GM18907 (cell line): ENCODE results near the gene ZBTB46.
"Not testable (repeated sequence)": the region's sequence is repeated elsewhere in the genome, so short reads cannot be mapped to it uniquely, and the experiment has no call there.

Experiments used
- ATAC-seq: cut with Tn5 transposase; IDR thresholded peaks from one replicate; pipeline ENCODE4 v1.9.1; 2021; ENCODE audit warnings: mild to moderate bottlenecking, moderate library complexity; ENCODE audit not compliant: unreplicated experiment

Gene ZBTB46

DNA sequence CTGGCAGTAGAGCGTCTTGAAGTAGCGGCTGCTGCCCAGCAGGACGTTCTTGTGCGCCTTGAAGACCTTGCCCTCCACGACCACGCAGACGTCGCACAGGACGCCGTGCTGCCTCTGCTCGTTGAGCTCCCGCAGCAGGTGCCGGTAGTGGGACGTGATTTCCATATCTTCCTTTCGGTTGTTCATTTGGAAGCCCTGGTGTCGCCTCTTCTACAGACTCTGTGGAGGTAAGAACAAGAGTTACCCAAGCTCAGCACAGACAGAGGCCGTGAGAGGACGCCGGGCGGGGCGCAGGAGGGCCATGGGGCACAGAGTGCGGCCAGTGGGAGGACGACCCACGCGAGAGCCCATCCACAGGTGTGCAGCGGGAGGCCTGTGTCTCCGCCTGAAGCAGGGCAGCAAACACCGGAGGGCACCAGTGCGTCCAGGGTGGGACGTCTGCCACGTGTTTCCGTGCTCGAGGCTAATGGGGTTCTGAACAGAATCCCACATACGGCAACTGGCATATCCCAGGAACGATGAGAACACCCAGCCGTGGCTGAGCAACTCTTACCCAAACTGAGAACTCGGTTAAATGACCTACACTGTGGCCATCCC is 40.4 kb downstream of the ZBTB46 start:
- no peak for ATAC-seq

DNA sequence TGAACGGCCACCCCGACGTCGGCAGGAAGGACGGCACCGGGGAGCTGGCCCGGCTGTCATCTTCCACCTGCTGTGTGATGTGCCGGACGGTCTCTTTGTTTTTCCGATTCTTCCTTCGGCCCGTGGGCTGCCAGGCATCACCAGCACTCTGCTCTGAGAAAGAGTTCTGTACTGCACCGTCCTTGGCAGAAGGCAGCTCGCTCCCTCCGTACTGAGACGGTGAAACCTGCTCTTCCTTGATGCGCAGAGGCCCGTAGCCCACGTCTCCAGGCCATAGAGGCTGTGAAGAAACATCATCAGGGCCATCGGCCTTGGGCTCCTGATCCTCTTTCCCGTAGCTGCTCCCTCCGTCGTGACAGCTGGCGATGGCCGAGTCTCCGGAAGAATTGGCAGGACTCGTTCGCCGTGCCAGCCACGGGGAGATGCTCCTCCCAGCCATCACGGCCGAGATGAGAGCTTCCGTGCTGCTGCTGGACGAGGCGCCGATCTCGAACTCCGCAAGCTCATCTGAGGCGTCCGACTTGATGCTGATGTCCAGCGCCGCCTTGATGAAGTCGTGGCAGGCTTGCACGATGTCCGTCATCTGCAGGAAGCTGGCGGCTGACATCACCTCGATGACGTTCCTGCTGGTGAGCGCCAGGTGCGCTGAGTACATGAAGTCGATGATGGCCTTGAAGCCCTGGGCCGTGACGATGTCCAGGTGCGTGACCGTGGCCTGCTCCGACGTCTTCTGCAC is 41.1 kb downstream of the ZBTB46 start:
- ATAC-seq, result no peak

DNA sequence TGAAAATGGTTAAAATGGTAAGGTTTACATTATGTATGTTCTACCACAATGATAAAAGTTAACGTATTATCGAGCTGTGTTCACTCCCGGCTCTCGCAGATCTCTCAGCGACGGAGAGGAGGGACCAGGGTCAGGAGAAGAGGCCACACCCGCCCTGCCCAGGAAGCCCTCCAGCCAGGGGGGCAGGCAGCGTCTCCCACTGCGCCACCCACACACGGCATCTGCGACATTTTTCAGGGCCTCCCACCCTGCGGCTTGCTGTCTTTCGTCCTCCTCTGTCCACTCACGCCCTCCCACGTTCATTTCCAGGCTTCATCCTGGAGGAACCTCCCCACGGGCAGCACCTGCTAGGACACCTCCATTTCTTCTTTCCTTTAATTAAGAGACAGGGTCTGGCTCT is 43.3 kb downstream of the ZBTB46 start:
- ATAC-seq, result no peak

DNA sequence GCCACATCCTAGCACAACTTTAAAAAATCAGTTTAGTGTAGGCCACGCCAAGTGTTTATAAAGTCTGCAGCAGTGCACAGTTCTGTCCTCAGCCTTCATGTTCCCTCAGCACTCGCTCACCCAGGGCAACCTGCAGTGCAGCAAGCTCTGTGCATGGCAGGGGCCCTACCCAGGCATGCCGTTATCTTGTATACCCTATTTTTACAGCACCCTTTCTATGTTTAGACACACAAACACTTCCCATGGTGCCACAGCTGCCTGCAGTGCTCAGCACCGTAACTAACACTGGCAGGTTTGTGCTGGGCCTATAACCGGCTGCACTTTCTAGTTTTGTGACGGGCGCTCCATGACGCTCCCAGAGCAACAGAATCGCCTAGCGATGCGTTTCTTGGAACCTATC is 43.8 kb downstream of the ZBTB46 start:
- ATAC-seq, result no peak

DNA sequence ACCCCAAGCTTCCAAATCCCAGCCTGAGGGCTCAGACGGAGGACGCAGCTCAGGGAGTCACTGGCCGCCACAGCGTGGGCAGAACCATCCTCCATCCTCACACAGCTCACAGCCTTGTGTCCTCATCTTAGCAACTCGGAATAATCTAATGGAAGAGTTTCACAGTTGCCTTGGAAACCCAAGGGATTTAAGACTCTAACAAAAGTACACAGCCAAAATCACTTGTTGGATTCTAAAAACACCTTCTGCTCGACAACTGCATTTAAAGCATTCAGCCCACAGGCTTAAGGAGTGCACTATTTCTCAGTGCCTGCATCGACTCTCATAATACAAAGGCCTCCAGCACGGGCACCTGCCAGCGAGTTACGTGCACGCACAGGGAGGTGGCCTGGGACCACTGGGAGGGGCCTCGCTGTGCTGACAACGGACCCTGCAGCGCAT is 45.4 kb downstream of the ZBTB46 start:
- ATAC-seq, result no peak

DNA sequence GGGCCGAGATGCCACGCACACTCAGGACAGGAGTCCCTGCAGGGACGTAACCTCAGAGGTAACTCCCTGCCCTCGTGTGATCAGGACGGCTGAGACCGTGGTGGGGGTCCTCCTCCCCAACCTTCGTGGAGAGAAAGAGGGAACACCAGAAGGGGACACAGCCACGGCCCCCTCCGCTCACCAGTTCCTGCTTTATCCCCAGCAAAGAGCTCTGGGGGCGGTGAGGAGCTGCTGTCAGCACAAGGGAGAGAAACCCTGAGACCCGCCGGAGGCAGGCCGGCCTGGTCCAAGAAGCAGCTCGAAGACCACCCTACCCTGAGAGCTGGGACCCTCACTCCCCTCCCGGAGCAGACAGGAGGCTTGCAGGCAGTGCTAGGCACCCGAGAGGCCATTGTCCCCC is 47.1 kb downstream of the ZBTB46 start:
- no peak for ATAC-seq

DNA sequence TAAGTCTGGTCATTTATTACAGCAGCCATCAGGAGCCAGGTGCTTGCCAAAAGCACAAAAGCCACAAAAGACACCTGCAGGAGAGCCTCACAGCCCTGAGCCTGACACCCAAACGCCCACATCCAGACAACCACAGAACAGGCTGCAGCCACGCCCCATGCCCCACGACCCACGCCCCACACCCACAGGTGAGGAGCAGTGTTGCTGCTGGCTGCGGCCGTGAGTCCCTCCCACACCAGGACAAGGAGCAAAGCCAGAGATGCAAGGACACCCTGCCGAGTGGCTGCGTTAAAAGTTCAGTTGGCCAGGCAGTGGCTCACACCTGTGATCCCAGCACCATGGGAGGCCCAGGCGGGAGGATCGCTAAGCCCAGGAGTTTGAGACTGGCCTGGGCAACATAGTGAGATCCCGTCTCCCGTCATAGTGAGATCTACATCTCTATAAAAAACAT is 48.5 kb downstream of the ZBTB46 start:
- no peak for ATAC-seq

DNA sequence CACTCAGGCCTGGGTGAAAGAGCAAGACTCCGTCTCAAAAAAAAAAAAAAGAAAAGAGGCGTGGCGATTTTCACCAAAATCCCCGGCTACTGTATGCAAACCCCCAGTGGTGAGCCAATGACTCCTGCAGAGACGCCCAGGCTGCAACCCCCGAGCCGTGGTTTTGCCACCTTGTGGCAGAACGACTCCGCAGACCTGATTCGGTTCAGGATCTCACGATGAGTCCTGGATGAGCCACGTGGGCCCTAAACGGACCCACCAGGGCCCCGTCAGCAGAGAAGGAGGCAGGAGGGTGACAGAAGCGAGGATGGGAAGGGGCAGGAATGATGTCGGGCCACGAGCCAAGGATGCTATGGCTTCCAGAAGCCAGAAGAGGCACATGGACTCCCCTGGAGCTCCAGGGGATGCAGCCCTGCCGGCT is 49.0 kb downstream of the ZBTB46 start:
- ATAC-seq, result no peak

DNA sequence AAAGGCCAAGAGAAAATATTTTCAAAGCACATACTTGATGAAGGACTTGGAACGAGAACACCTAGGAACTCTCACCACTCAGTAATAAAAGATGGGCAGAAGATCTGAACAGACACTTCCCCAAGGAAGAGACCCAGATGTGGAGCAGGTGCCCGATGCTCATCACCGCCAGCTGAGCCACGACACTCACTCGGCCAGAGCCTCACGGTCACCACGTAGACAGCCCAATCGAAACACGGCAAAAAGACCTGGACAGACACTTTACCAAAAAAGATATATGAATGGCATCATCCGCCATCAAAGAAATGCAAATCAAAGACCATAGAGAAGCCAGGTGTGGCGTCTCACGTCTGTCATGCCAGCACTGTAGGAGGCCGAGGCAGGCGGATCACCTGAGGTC is 49.9 kb downstream of the ZBTB46 start:
- ATAC-seq, result no peak

DNA sequence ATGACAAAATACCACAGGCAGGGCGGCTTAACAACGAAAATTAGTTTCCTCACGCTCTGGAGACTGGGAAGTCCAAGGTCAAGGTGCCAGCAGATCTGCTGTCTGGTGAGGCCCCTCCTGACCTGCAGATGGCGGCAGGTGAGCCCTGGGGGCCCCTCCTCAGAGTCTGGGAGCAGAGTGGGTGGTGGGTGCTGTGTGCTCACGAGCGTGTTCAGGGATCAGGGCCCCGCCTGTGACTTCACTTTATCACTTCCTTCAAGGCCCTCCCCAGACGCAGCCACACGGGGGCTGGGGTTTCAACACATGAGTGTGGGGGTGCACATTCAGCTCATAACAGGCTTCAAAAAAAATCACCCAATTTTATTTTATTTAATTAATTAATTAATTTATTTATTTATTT is 52.2 kb downstream of the ZBTB46 start:
- no peak for ATAC-seq

DNA sequence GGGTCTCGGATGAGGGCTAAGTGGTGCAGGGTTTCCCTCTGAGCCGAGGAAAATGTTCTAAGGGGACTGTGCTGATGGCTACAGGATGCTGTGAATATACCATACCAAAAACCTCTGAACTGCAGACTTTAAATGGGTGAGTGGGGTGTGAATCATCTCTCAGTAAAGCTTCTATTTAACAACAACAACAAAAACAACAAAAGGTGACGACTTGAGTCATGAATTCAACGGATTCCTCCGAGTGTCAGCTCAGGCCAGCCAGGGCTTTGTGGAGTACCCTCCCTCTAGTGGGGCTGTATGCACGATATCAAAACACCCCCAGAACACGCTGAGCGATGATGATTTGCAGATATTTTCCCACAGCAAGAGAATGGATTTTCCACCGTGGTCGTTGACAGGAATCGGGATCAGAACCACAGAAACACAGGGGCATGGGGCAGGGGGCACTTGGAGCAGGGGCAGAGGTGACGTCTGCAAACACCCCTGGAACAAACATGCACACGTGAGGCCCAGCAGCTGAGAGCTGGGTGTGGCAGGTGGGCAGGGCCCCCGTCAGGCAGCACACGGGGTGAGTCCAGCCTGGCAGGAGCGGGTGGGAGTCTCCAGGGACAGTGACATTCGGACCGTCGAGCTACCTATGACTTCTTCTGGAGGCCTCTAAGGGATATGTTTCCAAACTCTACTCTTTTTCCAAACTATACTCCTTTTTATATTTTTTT is 52.9 kb downstream of the ZBTB46 start:
- no peak for ATAC-seq

DNA sequence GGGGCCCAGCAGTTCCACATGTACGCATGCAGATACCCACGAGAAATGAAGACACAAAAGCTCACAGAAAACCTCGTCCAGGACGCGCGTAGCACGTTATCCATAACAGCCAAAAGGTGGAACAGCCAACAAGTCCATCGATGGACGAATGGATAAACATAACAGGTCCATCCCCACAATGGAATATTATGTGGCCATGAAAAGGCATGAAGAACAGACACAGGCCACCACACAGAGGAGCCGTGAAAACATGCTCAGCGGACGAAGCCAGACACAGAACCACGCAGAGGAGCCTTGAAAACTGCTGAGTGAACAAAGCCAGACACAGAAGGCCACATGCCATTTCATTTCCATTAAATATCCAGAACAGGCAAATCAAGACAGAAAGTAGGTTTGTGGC is 53.5 kb downstream of the ZBTB46 start:
- ATAC-seq, result no peak

DNA sequence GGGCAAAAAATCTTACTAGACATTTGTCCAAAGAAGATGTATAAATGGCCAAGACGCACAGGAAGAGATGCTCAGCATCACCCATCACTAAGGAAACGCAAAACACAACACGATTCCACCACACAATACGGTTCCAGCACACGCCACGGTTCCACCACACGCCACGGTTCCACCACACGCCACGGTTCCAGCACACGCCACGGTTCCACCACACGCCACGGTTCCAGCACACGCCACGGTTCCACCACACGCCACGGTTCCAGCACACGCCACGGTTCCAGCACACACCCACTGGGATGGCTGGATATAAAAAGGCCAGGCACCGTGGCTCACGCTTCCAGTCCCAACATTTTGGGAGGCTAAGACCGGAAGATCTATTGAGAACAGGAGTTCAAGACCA is 54.2 kb downstream of the ZBTB46 start:
- not testable (repeated sequence) for ATAC-seq

DNA sequence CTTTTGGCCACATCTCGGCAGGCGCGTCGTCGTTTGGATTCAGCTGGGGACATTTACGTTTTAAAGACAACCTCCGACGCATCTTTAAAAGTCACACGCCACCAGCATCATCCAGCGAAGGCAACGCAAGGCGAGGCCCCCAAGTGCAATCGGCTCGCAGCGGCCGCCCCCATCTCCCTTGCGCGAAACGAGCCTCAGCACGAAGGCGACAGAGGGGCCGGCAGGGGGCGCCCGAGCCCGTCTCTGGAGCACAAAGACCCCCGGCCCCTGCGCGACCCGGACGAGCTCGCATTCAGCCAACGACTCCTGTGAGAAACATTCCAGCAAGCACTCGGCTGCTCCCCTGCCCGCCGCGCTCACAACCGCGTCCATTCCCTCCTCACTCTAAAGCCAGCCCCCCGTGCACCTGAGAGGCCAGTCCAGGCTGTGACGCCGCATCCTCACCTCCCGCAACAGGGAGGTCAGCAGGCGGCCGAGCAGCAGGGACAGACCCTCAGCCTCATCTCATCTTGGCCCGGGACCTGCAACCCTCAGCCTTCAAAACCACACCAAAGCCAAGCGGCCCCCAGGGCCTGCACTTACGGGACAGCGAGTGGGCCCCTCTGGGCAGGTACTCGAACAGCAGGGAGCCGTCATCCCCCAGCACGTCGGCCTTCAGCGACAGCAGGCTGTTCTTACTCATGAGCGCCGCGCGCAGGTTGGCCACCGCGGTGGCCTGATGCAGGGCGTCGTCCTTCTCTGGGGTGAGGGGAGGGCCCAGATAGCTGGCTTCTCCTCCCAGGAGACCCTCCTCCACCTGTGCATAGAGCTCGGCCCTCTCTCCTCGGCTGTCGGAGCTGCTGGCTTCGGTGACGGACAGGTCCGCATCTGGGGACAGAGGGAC is 55.7 kb downstream of the ZBTB46 start:
- ATAC-seq, result no peak

DNA sequence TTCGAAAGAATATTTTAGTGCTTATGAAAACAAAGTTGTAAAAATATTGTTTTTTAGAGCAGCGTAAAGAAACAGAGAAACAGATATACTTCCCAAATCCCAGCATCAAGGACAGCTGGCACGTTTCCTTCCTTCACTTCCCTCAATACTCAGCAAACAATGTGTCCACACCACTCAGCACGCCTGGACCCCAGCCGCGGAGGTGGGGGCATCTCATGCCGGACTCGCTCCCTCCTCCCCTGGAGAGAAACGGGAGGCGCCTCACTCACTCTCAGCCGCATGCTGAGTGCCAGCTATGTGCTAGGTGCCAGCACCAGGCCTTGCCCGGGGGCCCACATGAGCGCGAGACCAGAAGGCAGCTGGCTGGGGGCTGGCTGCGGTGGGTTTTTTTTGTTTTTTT is 56.8 kb downstream of the ZBTB46 start:
- no peak for ATAC-seq

DNA sequence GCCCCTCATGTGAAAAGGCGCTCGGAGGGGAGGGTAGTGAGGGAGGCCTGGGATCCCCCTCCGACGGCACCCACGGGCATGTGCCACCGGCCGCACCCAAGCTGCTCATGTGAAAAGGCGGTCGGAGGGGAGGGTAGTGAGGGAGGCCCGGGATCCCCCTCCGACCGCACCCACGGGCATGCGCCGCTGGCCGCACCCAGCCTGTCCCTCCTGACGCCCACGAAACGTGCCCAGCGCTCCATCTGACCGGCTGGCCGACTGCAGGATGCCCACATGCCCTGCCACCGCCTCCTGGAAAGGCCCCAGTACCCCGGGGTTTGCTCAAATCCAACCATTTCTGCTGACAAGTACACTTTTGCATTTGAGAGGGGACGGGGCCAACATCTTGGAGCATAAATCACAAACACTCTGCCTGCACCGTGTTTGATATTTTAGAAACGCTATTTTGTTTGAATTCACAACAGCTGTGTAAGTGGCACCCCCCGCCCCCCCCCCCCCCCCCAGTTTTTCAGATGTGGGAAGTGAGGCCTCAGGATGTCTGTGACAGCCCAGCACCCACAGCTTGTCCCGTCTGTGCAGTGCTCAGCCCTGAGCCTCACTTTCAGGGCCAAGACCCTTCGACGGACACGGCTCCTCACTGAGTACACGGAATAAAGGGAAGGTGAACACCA is 57.4 kb downstream of the ZBTB46 start:
- no peak for ATAC-seq

DNA sequence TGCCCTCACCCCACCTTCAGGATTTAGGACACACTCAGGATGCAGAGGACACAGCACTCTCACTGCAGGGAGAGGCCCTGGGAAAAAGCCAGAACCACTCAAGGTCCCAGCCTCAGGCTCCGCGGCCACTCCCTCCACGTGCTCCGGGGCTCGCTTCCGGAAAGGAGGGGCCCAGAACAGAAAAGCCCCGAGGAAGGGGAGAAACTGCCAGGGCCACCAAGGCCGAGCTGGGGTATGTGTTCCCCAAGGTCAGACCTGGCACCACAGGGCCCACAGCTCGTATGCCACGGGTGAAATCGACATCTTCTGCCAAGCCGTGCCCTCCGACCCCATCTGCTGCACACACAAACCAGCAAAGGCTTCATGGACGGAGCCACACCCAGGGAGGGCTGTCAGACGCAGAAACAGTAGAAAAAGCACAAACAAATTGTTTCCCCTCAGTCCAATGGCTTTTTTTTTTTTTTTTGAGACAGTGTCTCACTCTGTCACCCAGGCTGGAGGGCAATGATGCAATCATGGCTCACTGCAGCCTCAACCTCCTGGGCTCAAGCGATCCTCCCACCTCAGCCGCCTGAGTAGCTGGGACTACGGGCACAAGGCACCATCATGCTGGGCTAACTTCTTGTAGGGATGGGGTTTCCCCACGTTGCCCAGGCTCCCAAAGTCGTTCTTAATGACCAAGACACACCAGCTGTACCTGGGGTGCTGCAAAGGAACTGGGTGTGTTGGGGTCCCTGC is 58.1 kb downstream of the ZBTB46 start:
- ATAC-seq, result no peak

DNA sequence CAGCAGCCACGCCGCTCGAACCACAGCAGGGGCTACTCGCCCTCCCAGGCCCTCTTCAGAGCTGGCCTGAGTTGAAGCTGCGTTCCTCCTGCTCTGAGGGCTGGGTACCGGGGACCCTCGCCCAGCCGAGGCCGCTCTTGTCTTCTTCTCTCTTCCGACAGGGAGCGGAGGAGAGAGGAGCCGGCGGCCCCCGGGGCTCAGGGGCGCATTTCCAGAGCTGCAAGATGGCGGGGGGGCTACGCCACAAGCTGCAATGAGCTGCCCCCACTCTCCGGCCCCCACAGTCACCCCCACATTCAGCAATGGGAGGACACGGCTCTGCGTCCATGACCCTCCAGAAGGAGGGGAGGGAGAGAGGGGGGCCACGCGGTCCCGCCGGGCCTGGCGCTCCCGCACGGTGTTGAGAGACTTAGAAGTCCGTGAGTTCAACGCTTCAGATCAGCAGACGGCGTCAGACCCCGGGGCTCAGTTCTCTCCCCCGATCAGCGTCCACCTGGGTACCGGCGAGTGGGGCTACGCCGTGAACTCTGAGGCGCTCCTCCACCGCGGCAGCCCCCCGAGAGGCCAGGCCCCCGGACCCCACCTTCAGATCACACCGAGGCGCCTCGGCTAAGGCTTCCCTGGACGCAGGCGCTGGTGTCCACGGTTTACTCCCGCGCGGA is 59.9 kb downstream of the ZBTB46 start:
- ATAC-seq, result no peak

DNA sequence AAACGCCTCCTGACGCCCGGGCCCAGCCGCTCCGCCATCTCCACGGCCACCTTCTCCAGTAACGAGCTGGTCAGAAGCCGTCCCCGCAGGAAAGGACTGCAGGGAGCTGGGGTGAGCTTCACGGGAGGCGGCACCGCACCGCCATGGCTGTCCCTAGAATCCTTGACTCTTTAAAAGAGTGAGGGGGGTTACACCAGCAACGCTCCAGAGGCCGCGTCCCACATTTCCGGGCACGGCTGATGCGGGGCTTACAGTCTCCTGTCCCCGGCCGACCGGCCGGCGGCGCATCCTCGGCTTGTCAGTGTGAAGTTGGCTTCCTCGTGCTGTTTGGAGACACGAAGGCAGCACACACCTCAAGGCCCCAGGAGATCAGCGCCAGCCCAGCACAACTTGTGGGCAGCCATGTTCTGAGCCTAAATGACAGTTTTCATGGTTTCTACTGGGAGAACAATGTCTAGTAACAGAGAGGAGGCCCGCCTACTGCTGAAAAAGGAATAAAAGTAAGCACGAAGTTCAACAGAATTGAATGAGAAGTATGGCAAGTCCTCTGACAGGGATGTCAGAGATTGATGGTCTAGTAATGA is 61.1 kb downstream of the ZBTB46 start:
- ATAC-seq, result no peak
